HG03354 (cell line): ENCODE results near the gene GATAD1.
"Not testable (repeated sequence)": the region's sequence is repeated elsewhere in the genome, so short reads cannot be mapped to it uniquely, and the experiment has no call there.

Experiments used
- ATAC-seq: cut with Tn5 transposase; IDR thresholded peaks from one replicate; pipeline ENCODE4 v1.9.1; 2021; ENCODE audit warnings: mild to moderate bottlenecking; ENCODE audit not compliant: unreplicated experiment, poor library complexity, severe bottlenecking

Gene GATAD1, protein sequence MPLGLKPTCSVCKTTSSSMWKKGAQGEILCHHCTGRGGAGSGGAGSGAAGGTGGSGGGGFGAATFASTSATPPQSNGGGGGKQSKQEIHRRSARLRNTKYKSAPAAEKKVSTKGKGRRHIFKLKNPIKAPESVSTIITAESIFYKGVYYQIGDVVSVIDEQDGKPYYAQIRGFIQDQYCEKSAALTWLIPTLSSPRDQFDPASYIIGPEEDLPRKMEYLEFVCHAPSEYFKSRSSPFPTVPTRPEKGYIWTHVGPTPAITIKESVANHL

DNA sequence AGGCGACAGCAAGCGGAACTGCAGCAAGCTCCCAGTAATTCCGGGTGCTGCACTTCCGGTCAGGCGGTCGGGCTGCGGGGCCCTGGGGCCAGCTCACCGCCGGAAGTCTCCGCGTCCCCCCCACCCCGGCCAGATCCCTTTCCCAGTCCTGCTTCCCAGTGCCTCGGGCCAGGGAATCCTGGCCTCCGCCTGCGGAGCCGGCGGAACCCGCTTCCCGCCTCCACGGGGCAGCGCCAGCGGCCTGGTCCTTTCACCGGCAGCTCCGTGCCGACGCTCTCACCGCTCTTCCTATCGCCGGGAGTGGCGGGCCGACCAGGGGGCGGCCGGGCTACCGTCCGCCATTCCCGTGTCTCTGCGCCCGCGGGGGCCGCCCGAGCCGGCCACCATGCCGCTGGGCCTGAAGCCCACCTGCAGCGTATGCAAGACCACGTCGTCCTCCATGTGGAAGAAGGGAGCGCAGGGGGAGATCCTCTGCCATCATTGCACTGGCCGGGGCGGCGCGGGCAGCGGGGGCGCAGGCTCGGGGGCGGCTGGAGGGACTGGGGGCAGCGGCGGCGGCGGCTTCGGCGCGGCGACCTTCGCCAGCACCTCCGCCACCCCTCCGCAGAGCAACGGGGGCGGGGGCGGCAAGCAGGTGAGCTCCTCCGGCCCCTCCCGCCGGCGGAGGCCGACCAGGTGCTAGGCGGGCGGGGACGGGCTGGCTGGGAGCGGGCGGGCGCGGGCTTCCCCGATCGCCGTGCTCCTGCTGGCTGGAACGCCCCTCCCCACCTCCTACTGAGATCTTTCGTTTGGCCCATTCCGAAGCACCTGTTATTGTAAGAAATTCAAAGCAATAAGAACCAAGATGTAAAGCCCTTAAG lies at the start of gene GATAD1:
TSS of gene GATAD1 (plus strand) at position 138 of the 860 bp plus-strand sequence. CDS start at position 386, 248 bp downstream.
- peak; percentile 91 for ATAC-seq

DNA sequence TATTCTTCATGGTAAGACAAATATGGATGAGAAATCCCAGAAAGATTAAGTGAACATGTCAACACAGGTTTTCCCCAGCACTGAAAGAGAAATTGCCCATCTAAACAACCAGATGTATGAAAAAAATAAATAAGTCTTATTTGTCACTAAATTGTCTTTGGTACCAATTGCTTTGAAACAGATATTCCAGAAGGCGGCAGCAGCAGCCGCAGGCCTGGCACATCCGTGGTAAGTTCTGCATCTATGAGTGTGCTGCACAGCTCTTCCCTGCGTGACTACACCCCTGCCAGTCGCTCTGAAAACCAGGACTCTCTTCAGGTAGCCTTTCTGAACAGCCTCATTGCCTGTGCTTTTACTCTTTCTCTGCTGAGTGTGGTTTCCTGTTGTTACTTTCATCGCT lies 49.7 kb upstream of the GATAD1 start:
- ATAC-seq = no peak

DNA sequence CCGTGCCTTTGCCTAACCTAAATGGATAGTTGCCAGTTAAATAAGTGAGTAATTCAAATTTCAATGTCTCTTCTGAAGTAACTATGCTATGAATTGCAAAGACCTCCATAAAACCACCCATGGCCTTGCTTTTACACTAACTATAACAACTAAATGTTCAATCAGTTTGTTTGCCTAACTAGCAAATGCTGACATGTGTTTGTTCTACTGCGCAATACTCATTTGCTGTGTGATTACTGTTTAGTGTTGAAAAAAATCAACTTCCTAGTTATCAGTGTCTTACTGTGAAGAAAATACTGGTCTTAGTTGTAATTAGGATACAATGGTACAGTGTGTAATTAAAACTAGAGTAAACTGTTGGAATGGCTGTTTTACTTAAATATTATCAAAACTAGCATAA lies 47.3 kb upstream of the GATAD1 start:
- ATAC-seq = no peak

DNA sequence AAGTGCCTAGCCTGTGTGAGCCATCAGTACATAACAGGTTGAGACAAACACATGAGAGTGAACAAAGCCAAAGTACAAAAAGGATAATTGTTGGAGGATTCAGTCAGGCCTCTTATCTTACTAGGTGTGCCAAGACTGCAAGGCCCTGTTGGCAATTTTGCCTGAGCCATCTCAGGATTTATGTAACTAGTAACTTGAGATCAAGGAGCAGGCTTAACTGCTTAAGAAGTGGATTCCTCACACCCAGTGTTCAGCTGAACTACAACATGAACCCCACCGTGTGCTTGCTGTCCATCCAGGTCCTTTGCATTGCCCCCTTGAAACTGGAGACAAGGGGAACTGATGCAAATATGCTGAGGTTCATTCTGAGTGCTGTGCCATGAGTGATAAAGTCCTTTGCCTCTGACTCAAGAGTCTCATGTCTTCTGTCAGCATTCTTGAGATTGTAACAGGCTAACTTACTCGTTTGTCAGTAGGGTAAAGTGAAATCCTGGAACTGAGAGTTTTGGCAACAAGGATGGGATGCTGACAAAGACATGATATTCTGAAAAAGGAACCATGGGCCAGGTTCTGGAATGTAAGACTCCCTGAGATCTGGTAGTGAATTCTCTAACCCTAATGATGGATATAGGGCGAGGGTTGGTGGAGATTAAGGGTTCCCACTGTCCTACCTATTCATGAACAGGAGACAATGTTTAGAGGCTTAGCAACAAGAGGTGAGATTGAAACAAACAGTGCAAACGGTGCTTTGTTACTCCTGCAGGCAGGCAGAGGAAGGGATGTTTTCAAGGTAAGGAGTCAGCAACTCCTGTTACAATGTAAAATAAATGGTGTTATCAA lies 44.1 kb upstream of the GATAD1 start:
- no peak for ATAC-seq

DNA sequence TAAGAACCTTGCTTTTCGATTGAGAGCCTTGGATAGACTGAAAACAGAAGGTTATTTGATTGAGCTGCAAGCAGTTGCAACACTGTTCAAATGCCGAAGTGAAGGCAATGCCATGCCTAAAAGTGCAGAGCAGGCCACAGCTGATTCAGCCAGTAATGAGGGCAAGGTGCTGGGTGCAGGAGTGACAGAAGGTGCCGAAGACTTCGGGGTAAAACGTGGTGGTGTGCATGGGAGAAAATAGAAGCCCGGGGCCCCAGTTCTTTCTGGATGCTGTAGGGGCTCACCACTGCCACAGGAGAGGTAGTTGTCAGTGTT lies 43.6 kb upstream of the GATAD1 start:
- no peak for ATAC-seq

DNA sequence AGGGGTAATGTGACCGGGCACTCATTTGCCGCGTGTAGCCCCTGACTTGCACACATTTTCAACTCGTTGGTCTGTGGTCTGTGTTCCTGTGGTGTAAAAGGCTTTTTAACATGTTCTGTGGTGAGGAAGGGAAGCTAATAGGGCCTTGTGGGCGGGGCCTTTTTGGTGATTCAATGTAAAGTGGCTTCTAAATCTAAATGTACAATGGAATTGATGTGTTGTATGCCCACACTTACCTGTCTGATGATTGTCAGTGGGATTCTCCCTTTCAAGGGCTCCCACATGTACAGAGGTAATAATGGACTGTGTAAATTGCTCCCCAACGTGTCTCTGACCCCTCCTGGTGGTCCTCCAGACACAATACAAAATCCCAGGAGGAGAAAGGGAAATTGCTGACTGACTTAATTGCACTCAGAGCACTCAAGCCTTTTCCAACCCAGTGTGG lies 43.1 kb upstream of the GATAD1 start:
- no peak for ATAC-seq

DNA sequence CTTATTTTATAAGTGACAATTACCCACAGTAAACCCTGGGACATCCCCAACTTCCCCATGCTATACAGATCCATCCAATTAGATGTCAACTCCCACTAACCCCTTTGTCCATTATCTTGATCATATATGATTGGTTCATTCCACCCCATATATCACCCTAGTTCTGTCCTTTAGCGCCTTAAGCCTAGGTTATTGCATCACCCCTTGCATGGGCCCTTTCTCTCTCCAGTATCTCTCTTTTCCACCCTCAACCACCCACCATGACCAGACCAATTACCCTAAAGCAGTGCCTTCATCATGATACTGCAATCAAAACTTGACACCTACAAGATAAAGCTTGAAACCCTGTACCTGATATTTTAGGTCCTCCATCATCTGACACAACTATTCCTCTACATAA lies 37.9 kb upstream of the GATAD1 start:
- no peak for ATAC-seq

DNA sequence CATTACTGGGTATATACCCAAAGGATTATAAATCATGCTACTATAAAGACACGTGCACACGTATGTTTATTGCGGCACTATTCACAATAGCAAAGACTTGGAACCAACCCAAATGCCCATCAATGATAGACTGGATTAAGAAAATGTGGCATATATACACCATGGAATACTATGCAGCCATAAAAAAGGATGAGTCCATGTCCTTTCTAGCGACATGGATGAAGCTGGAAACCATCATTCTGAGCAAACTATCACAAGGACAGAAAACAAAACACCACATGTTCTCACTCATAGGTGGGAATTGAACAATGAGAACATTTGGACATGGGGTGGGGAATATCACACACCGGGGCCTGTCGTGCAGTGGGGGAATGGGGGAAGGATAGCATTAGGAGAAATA lies 37.1 kb upstream of the GATAD1 start:
- not testable (repeated sequence) for ATAC-seq

DNA sequence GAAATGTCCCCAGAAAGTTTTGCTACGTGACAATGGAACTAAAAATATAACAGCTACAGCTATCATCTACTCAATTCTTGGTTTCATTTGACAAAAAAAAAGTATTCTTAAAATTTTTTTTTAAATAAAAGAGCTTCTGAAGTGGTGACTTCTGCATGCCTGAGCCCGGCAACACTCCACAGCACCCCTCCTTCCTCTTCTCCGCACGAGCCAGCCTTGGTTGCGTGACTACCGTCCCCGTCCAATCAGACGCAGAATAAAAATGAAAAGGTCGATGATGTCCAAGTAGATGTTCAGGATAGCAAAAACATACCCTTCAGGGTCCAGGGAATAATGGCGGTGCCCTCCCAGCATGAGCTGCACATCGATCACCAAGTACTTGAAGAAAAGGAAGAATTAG lies 34.5 kb upstream of the GATAD1 start:
- ATAC-seq = no peak

DNA sequence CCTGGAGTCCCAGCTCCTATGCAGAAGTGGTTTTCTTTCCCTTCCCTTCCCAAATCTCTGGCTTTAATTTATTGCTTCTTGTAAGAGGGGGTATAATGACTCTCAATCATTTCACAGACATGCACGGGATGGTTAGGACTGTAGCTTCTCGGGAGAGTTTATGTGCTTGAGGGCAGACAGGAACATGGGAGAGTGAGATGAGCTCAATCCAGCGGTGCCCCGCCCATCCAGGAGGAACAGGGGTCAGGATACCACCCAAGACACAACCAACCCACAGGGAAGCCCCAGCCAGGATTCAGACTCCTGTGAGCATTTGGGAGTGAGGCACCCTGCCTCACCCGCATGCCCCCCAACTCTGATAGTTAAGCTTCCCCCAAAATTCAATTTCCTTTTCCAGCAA lies 33.7 kb upstream of the GATAD1 start:
- ATAC-seq = no peak

DNA sequence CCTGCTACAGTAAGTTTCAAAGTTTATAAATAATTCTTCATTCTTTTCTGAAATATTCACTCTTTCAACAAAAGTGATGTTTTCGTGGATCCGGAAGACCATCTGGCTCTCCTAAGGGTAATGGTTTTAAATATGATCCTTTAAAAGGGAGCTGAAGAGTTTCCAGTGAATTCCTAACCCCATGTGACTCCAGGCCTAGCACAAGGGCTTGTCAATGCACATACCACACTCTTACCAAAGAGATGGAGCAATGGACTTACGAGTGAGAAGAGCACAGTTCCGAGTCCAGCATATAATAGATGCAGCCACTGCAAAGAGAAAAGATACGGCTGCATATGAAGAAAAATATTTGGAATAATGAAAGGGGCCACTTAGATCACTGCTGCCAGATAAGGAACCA lies 32.1 kb upstream of the GATAD1 start:
- no peak for ATAC-seq

DNA sequence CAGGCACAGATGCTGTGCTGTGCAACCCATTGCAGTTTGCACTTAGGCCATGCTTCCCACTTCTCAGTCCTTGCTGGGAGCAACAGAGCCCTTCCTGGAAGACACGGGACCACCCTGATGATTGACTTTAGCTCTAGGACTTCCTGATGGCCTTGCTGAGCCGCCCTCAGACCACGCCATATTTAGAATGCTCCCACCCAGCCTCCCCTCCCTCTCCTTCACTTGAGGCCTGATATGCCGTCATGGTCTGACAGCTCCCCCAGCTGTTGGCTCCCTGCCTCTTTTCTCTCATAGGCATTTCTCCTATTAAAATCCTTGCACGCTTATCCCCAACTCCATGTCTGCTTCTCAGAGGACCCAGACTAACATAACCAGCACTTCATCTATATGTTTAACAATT lies 29.4 kb upstream of the GATAD1 start:
- ATAC-seq = no peak

DNA sequence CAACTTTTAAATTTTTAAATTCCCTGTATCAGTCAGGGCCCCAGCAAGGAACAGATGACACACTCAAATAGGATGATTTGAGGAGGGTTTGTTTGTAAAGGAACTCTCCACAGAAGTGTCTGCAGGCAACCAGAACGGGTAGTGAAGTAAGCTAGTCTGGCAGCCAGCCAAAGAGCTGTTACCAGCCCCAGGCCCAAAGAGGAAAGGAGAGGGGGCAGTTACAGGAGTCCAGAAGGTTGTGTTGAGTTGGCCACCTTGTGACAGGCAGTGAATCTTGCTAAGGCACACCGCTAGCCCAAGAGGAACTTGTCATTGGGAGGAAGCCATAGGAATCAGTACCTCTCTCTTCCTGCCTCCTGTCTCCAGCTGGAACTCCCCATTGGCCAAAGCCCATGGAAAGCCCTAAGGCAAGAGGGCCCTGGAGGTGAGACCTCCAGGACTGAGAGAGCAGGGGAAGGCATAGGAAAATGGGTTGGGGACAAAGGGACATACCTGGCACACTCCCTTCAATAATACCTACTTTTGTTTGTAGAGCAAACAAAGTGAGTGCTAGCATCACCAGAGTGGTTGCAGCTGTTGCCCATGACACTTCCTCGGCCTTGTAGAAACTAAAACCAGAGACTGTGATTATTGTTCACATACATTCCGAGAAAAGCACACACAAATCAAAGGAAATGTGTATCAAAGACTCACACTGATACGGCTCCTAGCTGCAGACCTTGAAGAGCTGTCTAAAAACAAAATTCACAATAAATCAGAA lies 25.4 kb upstream of the GATAD1 start:
- no peak for ATAC-seq

DNA sequence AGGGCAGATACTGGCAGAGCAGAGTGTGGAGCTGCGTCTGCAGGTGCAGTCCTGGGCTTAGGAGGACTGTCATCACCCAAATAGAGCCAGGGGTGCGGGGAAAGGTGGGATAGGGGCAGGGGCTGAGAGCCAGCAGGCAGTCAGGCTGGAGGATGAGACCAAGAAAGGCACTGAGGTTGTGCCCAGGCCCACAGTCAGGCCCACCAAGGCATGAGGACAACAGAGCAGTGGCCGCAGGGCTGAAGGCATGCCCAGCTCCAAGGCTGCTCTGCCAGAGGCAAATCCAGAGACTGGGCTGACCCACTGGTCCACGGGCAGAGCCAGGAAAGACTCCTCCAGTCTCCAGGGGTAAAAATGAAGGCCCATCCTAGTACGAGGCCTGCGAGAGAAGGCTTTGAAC lies 24.4 kb upstream of the GATAD1 start:
- no peak for ATAC-seq

DNA sequence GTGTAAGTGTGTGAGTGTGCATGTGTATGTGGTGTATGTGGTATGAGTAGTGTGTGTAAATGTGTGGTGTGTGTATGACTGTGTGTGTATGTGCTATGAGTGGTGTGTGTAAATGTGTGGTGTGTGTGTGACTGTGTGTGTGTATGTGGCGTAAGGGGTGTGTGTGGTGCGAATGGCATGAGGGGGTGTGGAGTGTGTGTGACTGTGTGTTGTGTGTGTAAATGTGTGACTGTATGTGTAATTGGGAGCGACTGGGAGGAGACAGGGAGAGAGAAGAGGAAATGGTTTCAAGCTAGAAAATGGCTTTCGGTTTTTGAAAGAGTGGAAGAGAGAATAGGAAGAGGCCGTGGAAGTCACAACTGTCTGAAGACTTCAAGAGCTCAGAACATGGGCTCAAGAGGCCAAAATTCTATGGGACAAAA lies 23.6 kb upstream of the GATAD1 start:
- ATAC-seq = no peak

DNA sequence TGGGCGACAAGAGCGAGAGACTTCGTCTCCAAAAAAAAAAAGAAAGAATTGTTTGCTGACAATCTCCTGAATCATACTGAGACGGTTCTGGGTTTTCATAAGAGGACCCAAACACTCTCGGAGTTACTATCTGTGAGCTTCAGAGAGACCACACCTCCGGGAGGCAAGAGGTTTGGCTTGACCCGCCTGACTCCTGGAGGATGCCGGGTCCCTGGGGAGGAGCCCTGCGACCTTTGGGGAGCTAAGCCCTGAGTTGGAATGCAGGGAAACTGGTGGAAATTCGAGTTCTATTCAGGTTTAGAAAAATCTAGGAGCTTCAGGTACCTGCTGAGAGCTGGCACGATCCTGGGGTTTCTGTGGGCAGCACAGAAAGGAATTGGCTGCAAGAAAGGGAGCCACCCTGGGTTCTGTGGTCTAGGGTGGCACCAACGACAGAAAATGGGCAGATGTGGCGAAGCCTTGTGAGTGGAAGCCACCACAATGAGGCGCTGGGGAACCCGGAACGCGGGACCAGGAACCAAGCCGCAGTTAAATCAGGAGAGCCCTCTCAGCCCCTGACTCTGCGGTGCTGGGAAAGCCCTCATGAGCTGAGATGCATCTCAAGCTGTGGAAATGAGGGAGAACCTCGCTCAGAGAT lies 21.9 kb upstream of the GATAD1 start:
- ATAC-seq = no peak

DNA sequence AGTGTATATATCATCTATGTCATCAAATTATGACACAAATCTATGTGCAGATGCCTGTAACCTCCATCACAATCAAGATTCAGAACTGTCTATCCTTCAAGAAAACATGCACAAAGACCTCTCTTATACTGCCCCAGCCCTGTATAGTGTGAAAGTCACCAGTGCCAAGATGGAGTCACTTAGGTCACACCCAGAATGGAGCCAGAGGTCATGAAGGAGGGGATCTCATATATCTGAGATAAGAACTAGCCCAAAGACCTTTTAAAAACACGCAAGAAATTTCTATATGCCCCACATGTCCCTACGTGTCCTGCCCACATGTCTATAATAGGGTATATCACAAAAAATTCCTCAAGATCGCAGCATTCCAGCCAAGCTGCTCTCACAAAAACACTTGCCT lies 20.1 kb upstream of the GATAD1 start:
- ATAC-seq = no peak

DNA sequence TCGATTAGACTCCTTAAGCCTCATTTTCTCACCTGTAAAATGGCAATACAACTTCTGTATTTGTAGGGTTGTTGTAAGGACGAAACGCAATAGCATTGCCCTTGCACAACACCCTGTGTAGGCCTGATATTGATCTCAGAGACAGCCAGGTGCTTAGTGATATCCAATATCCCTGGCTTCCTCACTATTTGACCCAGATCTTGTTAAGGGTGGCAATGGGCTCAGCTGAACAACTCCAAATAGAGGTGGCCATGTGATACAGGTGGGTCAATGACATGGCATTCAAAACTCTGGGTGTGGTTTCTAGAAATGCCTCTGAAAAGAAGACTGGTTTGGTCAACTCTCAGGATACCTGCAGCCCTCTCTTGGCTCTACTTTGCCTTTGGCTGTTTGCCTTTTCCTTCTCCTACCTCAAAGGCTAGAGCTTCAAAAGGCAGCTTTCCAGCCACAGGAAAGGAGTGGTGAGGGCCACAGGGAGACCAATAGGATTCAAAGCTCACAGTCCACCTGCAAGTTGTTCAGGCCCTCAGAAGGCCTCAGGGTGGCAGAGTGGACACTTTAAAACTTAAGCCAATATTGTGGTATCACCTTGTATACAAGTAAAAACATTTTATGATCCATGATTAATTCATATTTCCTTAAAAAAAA lies 14.9 kb upstream of the GATAD1 start:
- no peak for ATAC-seq

DNA sequence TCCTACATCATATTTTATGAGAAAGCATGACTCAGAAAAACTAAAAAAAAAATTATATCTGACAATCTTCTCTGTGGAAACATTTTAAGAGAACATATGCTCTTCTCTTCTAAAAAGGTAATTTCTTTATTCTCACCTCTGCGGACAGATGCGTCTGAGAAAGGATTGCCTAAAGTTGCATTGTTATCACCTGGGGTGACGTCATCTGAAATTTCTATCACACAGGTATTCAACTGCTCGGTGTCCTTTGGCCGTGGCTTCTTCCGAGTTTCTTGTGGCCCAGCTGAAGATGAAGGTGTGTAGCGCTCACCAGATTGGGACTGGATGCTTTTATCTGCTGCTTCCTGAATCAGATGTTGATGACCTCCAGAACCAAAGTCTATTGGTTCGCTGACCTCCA lies 14.3 kb upstream of the GATAD1 start:
- no peak for ATAC-seq
